IMR-90 (cell line): ENCODE measurements around the gene NR4A1. TPM values are rescaled to one million over a fixed set of nuclear protein-coding genes. Genes with fewer than 3 reads are reported as not detected.

Experiments used
- ATAC-seq: fragments of 200-7000 bp; cut with Tn5 transposase; 2 replicates; pipeline ENCODE4 v1.9.1; 2020; ENCODE audit warnings: low read depth, mild to moderate bottlenecking, moderate library complexity
- BruUV-seq: library from RNA; stranded (reverse); fragments of 400-500 nt; replicated peaks from 2 replicates; lab custom pipeline; 2021; lab: Mats Ljungman, UMichigan
- CTCF ChIA-PET: fragments of 300-600 bp; formaldehyde crosslinking; extraction: SDS; loops from one replicate; lab custom pipeline; 2021; ENCODE audit warnings: antibody characterized with exemption; lab: Yijun Ruan, JAX
- POLR2A ChIA-PET: fragments of 300-600 bp; sonication (Branson Sonifier 250); formaldehyde crosslinking; loops from one replicate; lab custom pipeline; 2022; ENCODE audit warnings: antibody characterized with exemption; ENCODE audit not compliant: unreplicated experiment; lab: Charles Lee
- DNase-seq: peaks from one replicate; pipeline ENCODE4 v3.0.0; 2013
- H2AFZ ChIP-seq: replicated peaks from 2 replicates; pipeline ENCODE3; 2013; ENCODE audit warnings: low read length, mild to moderate bottlenecking; ENCODE audit not compliant: poor library complexity
- H2AK5ac ChIP-seq: 2 replicates; pipeline ENCODE4 v1.6.1; 2013; ENCODE audit warnings: low read depth, low read length, inconsistent platforms
- H2AK9ac ChIP-seq: replicated peaks from 2 replicates; pipeline ENCODE3; 2013; ENCODE audit warnings: mild to moderate bottlenecking, low read depth, low read length, moderate library complexity; ENCODE audit not compliant: poor library complexity
- H2BK120ac ChIP-seq: 2 replicates; pipeline ENCODE4 v1.6.1; 2013; ENCODE audit warnings: low read depth, low read length, inconsistent platforms
- H2BK15ac ChIP-seq: 3 replicates; pipeline ENCODE4 v1.6.1; 2013; ENCODE audit warnings: low read depth, low read length, inconsistent platforms
- H2BK20ac ChIP-seq: 2 replicates; pipeline ENCODE4 v1.6.1; 2013; ENCODE audit warnings: low read depth, mild to moderate bottlenecking, inconsistent platforms, low read length, moderate library complexity
- H2BK5ac ChIP-seq: 2 replicates; pipeline ENCODE4 v1.6.1; 2013; ENCODE audit warnings: mild to moderate bottlenecking, low read depth, low read length, inconsistent platforms; ENCODE audit not compliant: poor library complexity, severe bottlenecking
- H3K14ac ChIP-seq: replicated peaks from 2 replicates; pipeline ENCODE4 v1.6.1; 2013; ENCODE audit warnings: low read depth, low read length, inconsistent platforms
- H3K18ac ChIP-seq: 2 replicates; pipeline ENCODE4 v1.6.1; 2013; ENCODE audit warnings: low read depth, low read length, control low read depth
- H3K23ac ChIP-seq: 2 replicates; pipeline ENCODE4 v1.6.1; 2013; ENCODE audit warnings: low read depth, low read length, inconsistent platforms
- H3K27ac ChIP-seq: 2 replicates; pipeline ENCODE4 v1.5.1; 2013; ENCODE audit warnings: mild to moderate bottlenecking, control low read depth, low read length; ENCODE audit not compliant: insufficient read depth
- H3K27me3 ChIP-seq: 2 replicates; pipeline ENCODE4 v1.6.1; 2013; ENCODE audit warnings: low read length; ENCODE audit not compliant: control insufficient read depth, insufficient read depth
- H3K36me3 ChIP-seq: 2 replicates; pipeline ENCODE4 v1.6.1; 2013; ENCODE audit warnings: low read length, mixed read lengths; ENCODE audit not compliant: control insufficient read depth, insufficient read depth
- H3K4ac ChIP-seq: 2 replicates; pipeline ENCODE4 v1.6.1; 2013; ENCODE audit warnings: low read depth, low read length, inconsistent platforms
- H3K4me1 ChIP-seq: 2 replicates; pipeline ENCODE4 v1.6.1; 2013; ENCODE audit warnings: low read length, mixed read lengths; ENCODE audit not compliant: control insufficient read depth, insufficient read depth
- H3K4me2 ChIP-seq: 2 replicates; pipeline ENCODE4 v1.6.1; 2013; ENCODE audit warnings: low read depth, mild to moderate bottlenecking, control low read depth, low read length, moderate library complexity
- H3K4me3 ChIP-seq: 2 replicates; pipeline ENCODE4 v1.5.1; 2013; ENCODE audit warnings: low read depth, mild to moderate bottlenecking, control low read depth, low read length, moderate library complexity; ENCODE audit not compliant: insufficient read depth
- H3K56ac ChIP-seq: 2 replicates; pipeline ENCODE4 v1.6.1; 2013; ENCODE audit warnings: low read length, inconsistent platforms; ENCODE audit not compliant: insufficient read depth; ENCODE audit errors: extremely low read depth
- H3K79me1 ChIP-seq, 2 experiments: 2 replicates each; pipeline ENCODE4 v1.6.1; 2013; ENCODE audit warnings: low read length in 2 of 2, inconsistent platforms in 1 of 2, low read depth in 1 of 2
- H3K9ac ChIP-seq: 2 replicates; pipeline ENCODE4 v1.6.1; 2013; ENCODE audit warnings: low read depth, low read length, control low read depth
- H3K9me1 ChIP-seq: 2 replicates; pipeline ENCODE4 v1.6.1; 2013; ENCODE audit warnings: low read length, inconsistent platforms; ENCODE audit not compliant: insufficient read depth
- H3K9me3 ChIP-seq: 2 replicates; pipeline ENCODE4 v1.6.1; 2013; ENCODE audit warnings: low read length; ENCODE audit not compliant: control insufficient read depth, insufficient read depth
- H4K20me1 ChIP-seq: 2 replicates; pipeline ENCODE4 v1.6.1; 2013; ENCODE audit warnings: low read length, inconsistent platforms; ENCODE audit not compliant: insufficient read depth
- H4K5ac ChIP-seq: 2 replicates; pipeline ENCODE4 v1.6.1; 2013; ENCODE audit warnings: mild to moderate bottlenecking, low read depth, low read length, control low read depth
- H4K8ac ChIP-seq, 2 experiments: 2 replicates each; pipeline ENCODE4 v1.6.1; 2013; ENCODE audit warnings: low read depth in 2 of 2, low read length in 2 of 2, control low read depth in 1 of 2, inconsistent platforms in 1 of 2
- H4K91ac ChIP-seq: 2 replicates; pipeline ENCODE4 v1.6.1; 2013; ENCODE audit warnings: low read depth, low read length, inconsistent platforms; ENCODE audit not compliant: insufficient read depth
- BHLHE40 ChIP-seq: fragments of 150-350 bp; IDR thresholded peaks from 2 replicates; pipeline ENCODE4 v1.6.1; 2016; ENCODE audit warnings: mild to moderate bottlenecking, low read depth, low read length
- CEBPB ChIP-seq: IDR thresholded peaks from 2 replicates; pipeline ENCODE4 v1.6.1; 2012; ENCODE audit warnings: low read depth, low read length, improper control_type of control experiment
- CHD1 ChIP-seq: IDR thresholded peaks from 2 replicates; pipeline ENCODE4 v1.6.1; 2012; ENCODE audit warnings: low read depth, low read length, improper control_type of control experiment
- FOS ChIP-seq: fragments of 150-350 bp; IDR thresholded peaks from 2 replicates; pipeline ENCODE4 v1.6.1; 2016; ENCODE audit warnings: low read depth, low read length
- MAFK ChIP-seq: IDR thresholded peaks from 2 replicates; pipeline ENCODE4 v1.6.1; 2012; ENCODE audit warnings: low read depth, low read length, improper control_type of control experiment
- MXI1 ChIP-seq: IDR thresholded peaks from 2 replicates; pipeline ENCODE4 v1.6.1; 2012; ENCODE audit warnings: low read depth, mild to moderate bottlenecking, low read length, moderate library complexity, borderline replicate concordance
- RCOR1 ChIP-seq: IDR thresholded peaks from 2 replicates; pipeline ENCODE4 v1.6.1; 2012; ENCODE audit warnings: mild to moderate bottlenecking, low read length, improper control_type of control experiment; ENCODE audit not compliant: insufficient replicate concordance
- RFX5 ChIP-seq: IDR thresholded peaks from 2 replicates; pipeline ENCODE4 v1.8.0; 2012; ENCODE audit warnings: low read depth, mild to moderate bottlenecking, low read length, moderate library complexity
- USF2 ChIP-seq: fragments of 150-350 bp; IDR thresholded peaks from 2 replicates; pipeline ENCODE4 v1.6.1; 2017; ENCODE audit warnings: mild to moderate bottlenecking, antibody characterized with exemption, low read length, low read depth
- WGBS, 2 experiments: methylation state at CpG; one replicate each; pipeline versions ENCODE4 v1.1.5 to v1.1.7; 2013; ENCODE audit warnings: missing lambda C conversion rate in 2 of 2; ENCODE audit not compliant: insufficient read length in 1 of 2; ENCODE audit errors: extremely low coverage in 2 of 2; 5-methylcytosine and 5-hydroxymethylcytosine counted together
- dilution Hi-C: fragments of 300-500 bp; cut with HindIII; formaldehyde crosslinking; loops from one replicate; pipeline ENCODE4 v1.14.3; 2018; ENCODE audit warnings: low sequenced_read_pairs; ENCODE audit not compliant: unreplicated experiment
- in situ Hi-C: fragments of 300-500 bp; cut with MboI; formaldehyde crosslinking; loops from 3 replicates; pipeline ENCODE4 v1.14.3; 2019; ENCODE audit warnings: low sequenced_read_pairs, inconsistent platforms, mixed read lengths
- intact Hi-C: fragments of 100-400 bp; cut with micrococcal nuclease; formaldehyde crosslinking; loops from 2 replicates; pipeline ENCODE4 v1.10.0; 2022
- polyA plus RNA-seq, 3 experiments: library from polyadenylated mRNA; depleted of rRNA; stranded (reverse); fragments of >200 nt; gene quantifications; 2 replicates each; pipeline ENCODE4 v1.2.3, GENCODE V29; 2012; ENCODE audit warnings: low replicate concordance in 1 of 3
- total RNA-seq: library from RNA; depleted of rRNA; stranded (reverse); fragments of >200 nt; gene quantifications from 2 replicates; pipeline ENCODE4 v1.2.3, GENCODE V29; 2012

Gene NR4A1
- total and polyA plus RNA-seq, 2 of the 4 experiments (the other 2 are of a cell fraction) = 6.6 to 34.1 TPM

GRCh38 chr12:52050758-52051541, at the start of gene NR4A1 (continued):
- TF ChIP-seq MXI1 = no peak
- no peak for TF ChIP-seq RFX5
- no peak for TF ChIP-seq CEBPB
- TF ChIP-seq BHLHE40 = peak; percentile 43

GRCh38 chr12:52003016-52003550, 48.2 kb upstream of the NR4A1 start:
- 100% methylated on average over 2 of the region's 8 CpGs; no CpG with 5 or more reads in 1 of the 2 experiments for WGBS, 2 experiments
- dilution Hi-C loops = no loop called here
- H3K9ac ChIP-seq = no peak overlapping the region
- no peak overlapping the region for H3K27ac ChIP-seq
- CTCF ChIA-PET = interaction anchor here (1.2 to 7.8 kb wide), 5 partner anchors 10 to 123 kb away, joined by 3 to 128 read pairs (median 6); no protein-coding TSS in a partner anchor
- H3K18ac ChIP-seq = no peak overlapping the region
- H2AK5ac ChIP-seq = no peak overlapping the region
- H3K27me3 ChIP-seq = no peaks in the 10 kb centered on the region
- no peak overlapping the region for H3K14ac ChIP-seq
- H4K91ac ChIP-seq = no peak overlapping the region
- no peak for TF ChIP-seq RCOR1
- TF ChIP-seq CEBPB = no peak
- no peak for TF ChIP-seq MAFK
- TF ChIP-seq USF2 = no peak
- no peak for TF ChIP-seq RFX5
- no peak for TF ChIP-seq FOS
- TF ChIP-seq CHD1 = no peak
- TF ChIP-seq BHLHE40 = no peak
- no peaks in the 10 kb centered on the region for H3K9me3 ChIP-seq
- no peak overlapping the region for H2BK20ac ChIP-seq
- H4K5ac ChIP-seq = no peak overlapping the region
- H3K4ac ChIP-seq = no peak overlapping the region
- no peak overlapping the region for H3K23ac ChIP-seq
- H2AK9ac ChIP-seq = no peak overlapping the region
- peaks cover 7% of the 10 kb centered on the region; the same call in 1 of the 2 replicates for H3K9me1 ChIP-seq
- H3K4me1 ChIP-seq = no peaks in the 10 kb centered on the region; the same call in 1 of the 2 replicates
- no peak overlapping the region for H3K56ac ChIP-seq
- no peak overlapping the region for H2BK120ac ChIP-seq
- no peaks in the 10 kb centered on the region; the same call in 1 of the 2 replicates for H4K20me1 ChIP-seq
- H4K8ac ChIP-seq = no peak overlapping the region
- H2AFZ ChIP-seq = no peak overlapping the region
- peaks cover 3 to 18% of the 10 kb centered on the region in 2 experiments; a peak in 2 of 4 replicates for H3K79me1 ChIP-seq
- ATAC-seq (no peak), DNase-seq (no peak)
- intact Hi-C loops = no loop called here
- H3K36me3 ChIP-seq = peaks cover 2% of the 10 kb centered on the region
- no peak overlapping the region for H3K4me3 ChIP-seq
- POLR2A ChIA-PET = no interaction called here
- no peak overlapping the region for H3K4me2 ChIP-seq
- no peak overlapping the region for H2BK5ac ChIP-seq
- no TSS peak for BruUV-seq
- H2BK15ac ChIP-seq = no peak overlapping the region
- in situ Hi-C loops = no loop called here
